HepG2 (cell line): ENCODE data around the gene DPP6. TPM values are rescaled to one million over a fixed set of nuclear protein-coding genes. Genes with fewer than 3 reads are reported as not detected.

Experiments
- ATAC-seq: fragments of 200-7000 bp; cut with Tn5 transposase; 3 replicates; pipeline ENCODE4 v1.9.1; 2020; ENCODE audit warnings: mild to moderate bottlenecking, moderate library complexity
- BruUV-seq: library from RNA; stranded (reverse); fragments of 400-500 nt; replicated peaks from 2 replicates; lab custom pipeline; 2021; lab: Mats Ljungman, UMichigan
- CTCF ChIA-PET: fragments of 300-600 bp; formaldehyde crosslinking; extraction: SDS; loops from one replicate; lab custom pipeline; 2021; ENCODE audit warnings: low total read pairs, inconsistent platforms, low intra/inter-chr PET ratio; lab: Yijun Ruan, JAX
- POLR2A ChIA-PET: fragments of 350-600 bp; sonication (Branson Sonifier 250); formaldehyde crosslinking; loops from one replicate; lab custom pipeline; 2020; ENCODE audit warnings: antibody characterized with exemption, inconsistent platforms; lab: Yijun Ruan, JAX
- DNase-seq: peaks from one replicate; pipeline ENCODE4 v3.0.0-alpha.2; 2015; ENCODE audit warnings: low spot score
- FAIRE-seq: peaks from 3 replicates; lab custom pipeline; 2011; peaks lifted over from hg19 to GRCh38; lab: Jason Lieb, UNC
- H2AFZ ChIP-seq: one replicate; pipeline ENCODE4 v1.6.1; 2011; ENCODE audit warnings: low read length, inconsistent platforms
- H3K27ac ChIP-seq: fragments of 300-600 bp; 3 replicates; pipeline ENCODE4 v1.8.0; 2011; ENCODE audit warnings: mixed run types, mild to moderate bottlenecking, mixed read lengths, low read length, inconsistent platforms; ENCODE audit not compliant: insufficient read depth; ENCODE audit errors: extremely low read length
- H3K27me3 ChIP-seq, 2 experiments: fragments of 200-600 bp in 1 of 2; 2 replicates in 1 of 2; 3 replicates in 1 of 2; pipeline versions ENCODE4 v1.6.0 to v1.8.0; 2011; ENCODE audit warnings: low read length in 2 of 2, mild to moderate bottlenecking in 2 of 2, moderate library complexity in 2 of 2, inconsistent platforms in 1 of 2; ENCODE audit not compliant: insufficient read depth in 2 of 2, control insufficient read depth in 1 of 2
- H3K36me3 ChIP-seq, 2 experiments: fragments of 200-600 bp in 1 of 2; replicated peaks in 1 of 2; 2 replicates in 1 of 2; 3 replicates in 1 of 2; pipeline versions ENCODE4 v1.5.1 to v1.8.0; 2011; ENCODE audit warnings: low read length in 2 of 2, inconsistent platforms in 1 of 2; ENCODE audit not compliant: insufficient read depth in 2 of 2, control insufficient read depth in 1 of 2
- H3K4me1 ChIP-seq: 2 replicates; pipeline ENCODE4 v1.5.1; 2012; ENCODE audit warnings: low read length, inconsistent platforms; ENCODE audit not compliant: insufficient read depth
- H3K4me2 ChIP-seq: 2 replicates; pipeline ENCODE4 v1.6.0; 2011; ENCODE audit warnings: low read depth, low read length, inconsistent platforms
- H3K4me3 ChIP-seq, 3 experiments: fragments of 200-600 bp in 1 of 3; sonication (generic), shearing (Covaris generic) in 1 of 3; replicated peaks in 1 of 3; 2 replicates each; pipeline ENCODE4 v1.5.1; 2011 to 2016; ENCODE audit warnings: low read length in 3 of 3, inconsistent platforms in 2 of 3, low read depth in 2 of 3, mild to moderate bottlenecking in 2 of 3, control low read depth in 1 of 3, mixed read lengths in 1 of 3; ENCODE audit not compliant: insufficient read depth in 1 of 3
- H3K79me2 ChIP-seq: one replicate; pipeline ENCODE4 v1.6.1; 2011; ENCODE audit warnings: low read length, inconsistent platforms; ENCODE audit not compliant: insufficient read depth
- H3K9ac ChIP-seq: 2 replicates; pipeline ENCODE4 v1.6.0; 2011; ENCODE audit warnings: mild to moderate bottlenecking, low read depth, low read length, inconsistent platforms; ENCODE audit not compliant: insufficient read depth
- H3K9me3 ChIP-seq: 2 replicates; pipeline ENCODE4 v1.5.1; 2012; ENCODE audit warnings: mild to moderate bottlenecking, low read length
- H4K20me1 ChIP-seq: 2 replicates; pipeline ENCODE4 v1.6.0; 2011; ENCODE audit warnings: inconsistent platforms, mild to moderate bottlenecking, low read length, moderate library complexity; ENCODE audit not compliant: insufficient read depth
- ARHGAP35 ChIP-seq: sonication (generic); formaldehyde crosslinking; IDR thresholded peaks from 2 replicates; pipeline ENCODE4 v1.9.0; 2022; ENCODE audit warnings: mild to moderate bottlenecking, inconsistent platforms, moderate library complexity, missing genetic modification reagents, borderline replicate concordance
- KAT8 ChIP-seq: IDR thresholded peaks from 2 replicates; pipeline ENCODE4 v1.6.1; 2016; ENCODE audit warnings: missing genetic modification reagents, missing compliant biosample characterization
- RFX5 ChIP-seq: IDR thresholded peaks from 2 replicates; pipeline ENCODE4 v1.6.1; 2011; ENCODE audit warnings: low read depth, low read length, improper control_type of control experiment
- U2AF1 ChIP-seq: fragments of 200-400 bp; formaldehyde crosslinking; optimal IDR thresholded peaks from 2 replicates; pipeline ENCODE3; 2017; ENCODE audit warnings: mild to moderate bottlenecking, low read depth, low read length
- ZC3H4 ChIP-seq: sonication (generic); formaldehyde crosslinking; IDR thresholded peaks from 2 replicates; pipeline ENCODE4 v1.4.0; 2020; ENCODE audit warnings: missing genetic modification reagents, borderline replicate concordance
- ZEB1 ChIP-seq: IDR thresholded peaks from 2 replicates; pipeline ENCODE4 v1.6.1; 2012; ENCODE audit warnings: mild to moderate bottlenecking, low read depth, inconsistent platforms; ENCODE audit not compliant: insufficient replicate concordance
- ZMYM3 ChIP-seq: sonication (generic); formaldehyde crosslinking; IDR thresholded peaks from 2 replicates; pipeline ENCODE4 v1.5.1; 2020; ENCODE audit warnings: mild to moderate bottlenecking, missing genetic modification reagents
- ZNF34 ChIP-seq: sonication (generic); formaldehyde crosslinking; IDR thresholded peaks from 2 replicates; pipeline ENCODE4 v1.4.0; 2020; ENCODE audit warnings: mild to moderate bottlenecking, missing genetic modification reagents, borderline replicate concordance
- WGBS: methylation state at CpG from one replicate; pipeline ENCODE4 v1.1.6; 2017; ENCODE audit warnings: low lambda C conversion rate; 5-methylcytosine and 5-hydroxymethylcytosine counted together
- in situ Hi-C: cut with HindIII; loops from 2 replicates; pipeline ENCODE4 v1.10.0; 2017; ENCODE audit warnings: low pct_unique_long_range_greater_than_20kb; ENCODE audit not compliant: extremely low pct_ligation_motif_present
- intact Hi-C: fragments of 100-400 bp; cut with micrococcal nuclease; formaldehyde crosslinking; loops from one replicate; pipeline ENCODE4 v1.10.0; 2022; ENCODE audit not compliant: unreplicated experiment
- polyA plus RNA-seq, 8 experiments: library from polyadenylated mRNA; depleted of rRNA in 3 of 8; stranded (reverse) in 7 of 8; unstranded in 1 of 8; fragments of >200 nt; fragmentation: Illumina TruSeq in 4 of 8; extraction: Trizol in 4 of 8; gene quantifications; 2 replicates each; pipeline versions ENCODE4 v1.2.1 to v1.2.3, GENCODE V29; 2011 to 2016; ENCODE audit warnings: low read depth in 4 of 8, missing spikeins in 1 of 8, mixed read lengths in 1 of 8; ENCODE audit not compliant: insufficient read depth in 1 of 8
- total RNA-seq, 5 experiments: library from RNA; depleted of rRNA; stranded (reverse); fragments of >200 nt; fragmentation: Illumina TruSeq; extraction: Trizol; gene quantifications; 2 replicates each; pipeline ENCODE4 v1.2.3, GENCODE V29; 2016; ENCODE audit warnings: low read depth in 1 of 5

DPP6 gene
- total and polyA plus RNA-seq, 2 of the 13 experiments (the other 11 are each of a cell fraction or from before 2014, with no cell fraction given): not detected

GRCh38 chr7:154656618-154657017 is 604.4 kb downstream of the DPP6 start:
- in situ Hi-C loops: no loop called here
- no TSS peak for BruUV-seq

GRCh38 chr7:154666768-154667167 is 614.6 kb downstream of the DPP6 start:
- CTCF ChIA-PET: no interaction called here
- FAIRE-seq (no peak), DNase-seq (no peak), ATAC-seq (no peak)
- no peaks in the 10 kb centered on the region for H3K36me3 ChIP-seq
- intact Hi-C loops: no loop called here
- H4K20me1 ChIP-seq: no peaks in the 10 kb centered on the region
- no peak for TF ChIP-seq KAT8 (CRISPR knock-in tag)
- TF ChIP-seq ZEB1: no peak
- TF ChIP-seq ZMYM3 (CRISPR knock-in tag): no peak
- no peak for TF ChIP-seq RFX5
- TF ChIP-seq U2AF1: no peak
- no peak for TF ChIP-seq ZC3H4 (CRISPR knock-in tag)
- H3K9me3 ChIP-seq: peaks cover 23% of the 10 kb centered on the region
- WGBS: 0% methylated on average over 1 of the region's 1 CpG
- in situ Hi-C loops: no loop called here
- peaks cover 0 to 8% of the 10 kb centered on the region in 2 experiments; a peak in 1 of 5 replicates for H3K27me3 ChIP-seq
- no peak overlapping the region for H3K9ac ChIP-seq
- no peaks in the 10 kb centered on the region for H3K4me1 ChIP-seq
- POLR2A ChIA-PET: no interaction called here
- H3K4me3 ChIP-seq: no peak overlapping the region
- BruUV-seq: no TSS peak
- H3K27ac ChIP-seq: no peak overlapping the region
- H2AFZ ChIP-seq: no peak overlapping the region
- H3K4me2 ChIP-seq: no peak overlapping the region
- H3K79me2 ChIP-seq: no peaks in the 10 kb centered on the region

More at GRCh38 chr7:154656618-154657017, 604.4 kb downstream of the DPP6 start:
- Histone ChIP-seq H3K79me2 (no peaks in the 10 kb centered on the region), H3K4me3 (no peak overlapping the region), H4K20me1 (no peaks in the 10 kb centered on the region), H3K4me1 (no peaks in the 10 kb centered on the region), H3K36me3 (no peaks in the 10 kb centered on the region), H3K4me2 (no peak overlapping the region), H3K9ac (no peak overlapping the region), H3K9me3 (peaks cover 5% of the 10 kb centered on the region), H3K27me3 (peaks cover 0 to 12% of the 10 kb centered on the region in 2 experiments; a peak in 3 of 5 replicates), H2AFZ (no peak overlapping the region), H3K27ac (no peak overlapping the region)
- CTCF ChIA-PET: no interaction called here
- POLR2A ChIA-PET: no interaction called here
- ATAC-seq (no peak), DNase-seq (no peak), FAIRE-seq (no peak)
- TF ChIP-seq ARHGAP35 (CRISPR knock-in tag) (no peak), ZNF34 (no peak)
- intact Hi-C loops: no loop called here
- 20% methylated on average over 9 of the region's 10 CpGs for WGBS
